Left colon (tissue), 2 donors: ENCODE data around the gene TEX2. TPM values are rescaled to one million over a fixed set of nuclear protein-coding genes. Genes with fewer than 3 reads are reported as not detected.

Source experiments
- total RNA-seq, 2 donors: library from RNA; stranded (reverse); fragmentation: NEBNext Ultra II Directional; extraction: Animal tissue kit (Norgen Biotek cat#: 25700); gene quantifications; one replicate each; pipeline ENCODE4 v1.2.1, GENCODE V29; 2021
- donor health status: DM: no; HTN: no; CAD: no.
- donor health status: DM: yes; HTN: yes; CAD: no.

Gene TEX2
- total RNA-seq, 2 donors from 2014 or later: 32.9 to 36.4 TPM

Other genes with a start within 250 kb of the TEX2 start
- 10 to 100 TPM in 1 of 2 donors, 1 to 10 TPM in 1; 6.9 to 11.5 TPM for gene ICAM2, start 242.6 kb downstream of the TEX2 start, total RNA-seq
- 10 to 100 TPM; 19.9 to 25.6 TPM for gene ERN1, start 133.1 kb downstream of the TEX2 start, total RNA-seq
- gene PECAM1, start 127.6 kb upstream of the TEX2 start, total RNA-seq: 10 to 100 TPM; 42.2 to 53.7 TPM
- 1 to 10 TPM in 1 of 2 donors, under 1 TPM in 1; 0.82 to 3.3 TPM for gene MILR1, start 185.9 kb upstream of the TEX2 start, total RNA-seq
- gene POLG2, start 233.8 kb upstream of the TEX2 start, total RNA-seq: 10 to 100 TPM in 1 of 2 donors, 1 to 10 TPM in 1; 9.4 to 10.4 TPM
- 100 to 1,000 TPM; 445 to 466 TPM for gene DDX5, start 243.0 kb upstream of the TEX2 start, total RNA-seq
- gene CEP95, start 243.7 kb upstream of the TEX2 start, total RNA-seq: 10 to 100 TPM; 31.9 to 35.0 TPM